OCI-LY1 (cell line): ENCODE measurements around the gene EIF2B2.

Experiments
- CTCF ChIP-seq: fragments of 200-600 bp; sonication (generic), shearing (Covaris generic); IDR thresholded peaks from 2 replicates; pipeline ENCODE4 v1.5.1; 2017; ENCODE audit warnings: mild to moderate bottlenecking, antibody characterized with exemption, low read length, moderate library complexity, mixed read lengths
- EZH2 ChIP-seq: fragments of 200-600 bp; sonication (generic), shearing (Covaris generic); IDR thresholded peaks from 2 replicates; pipeline ENCODE4 v1.8.0; 2017; ENCODE audit warnings: borderline replicate concordance, mixed run types, mild to moderate bottlenecking, antibody characterized with exemption, low read length, moderate library complexity, mixed read lengths

- no peak for TF ChIP-seq CTCF
- TF ChIP-seq EZH2, result no peak
Observed at GRCh38 chr14:75013290-75013689, 10.6 kb downstream of the EIF2B2 start.
